ENCODE data around the gene NXT1.

Gene NXT1

DNA sequence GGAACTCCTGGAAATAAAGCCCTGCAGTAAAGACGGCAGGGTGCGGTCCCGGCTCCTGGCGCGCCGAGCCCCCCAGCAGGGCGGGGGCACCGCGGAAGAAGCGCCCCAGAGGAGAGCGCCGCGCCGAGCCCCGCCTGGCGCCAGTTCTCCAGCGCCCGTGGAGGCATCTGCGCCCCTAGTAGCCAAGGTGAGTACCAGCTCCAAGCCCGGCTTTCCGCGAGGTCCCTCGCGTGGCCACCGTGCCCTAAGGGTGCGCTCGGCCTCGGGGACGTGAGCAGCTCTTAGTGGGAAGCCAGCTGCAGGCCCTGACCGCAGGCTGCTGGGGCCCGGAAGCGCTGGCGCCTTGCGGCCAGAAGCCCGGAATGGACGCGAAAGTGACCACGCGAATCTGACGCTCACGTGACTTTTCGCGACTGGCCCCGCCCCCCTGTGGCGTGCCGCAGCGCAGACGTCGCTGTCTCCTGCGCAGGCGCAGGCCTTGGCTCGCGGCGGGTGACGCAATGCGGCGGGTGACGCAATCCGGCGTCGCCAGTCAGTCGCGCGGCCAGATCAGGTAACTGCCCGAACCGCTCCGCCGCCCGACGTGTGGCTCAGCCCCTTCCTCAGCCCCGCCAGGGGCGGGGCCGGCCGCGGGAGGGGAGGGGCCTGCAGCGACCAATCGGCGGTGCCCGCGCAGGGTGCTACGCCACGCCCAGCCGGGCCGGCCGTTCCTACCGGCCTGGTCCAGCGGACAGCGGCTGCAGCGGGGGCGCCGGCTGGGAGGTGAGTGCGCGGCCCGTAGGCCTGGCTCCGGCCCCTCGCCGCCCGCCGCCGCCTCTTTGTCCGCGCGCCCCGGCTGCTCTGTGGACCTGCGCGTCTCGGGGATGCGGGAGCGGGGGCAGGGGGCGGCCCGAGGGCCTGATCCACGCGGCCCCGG lies 11.1 kb downstream of the NXT1 start, which contains the start of gene GZF1:
Gene GZF1 (plus strand): TSS at position 707 of the 916 bp plus-strand sequence. CDS start 2,202 bp downstream, outside the sequence.
- peak; percentile 97 to 98 for DNase-seq

DNA sequence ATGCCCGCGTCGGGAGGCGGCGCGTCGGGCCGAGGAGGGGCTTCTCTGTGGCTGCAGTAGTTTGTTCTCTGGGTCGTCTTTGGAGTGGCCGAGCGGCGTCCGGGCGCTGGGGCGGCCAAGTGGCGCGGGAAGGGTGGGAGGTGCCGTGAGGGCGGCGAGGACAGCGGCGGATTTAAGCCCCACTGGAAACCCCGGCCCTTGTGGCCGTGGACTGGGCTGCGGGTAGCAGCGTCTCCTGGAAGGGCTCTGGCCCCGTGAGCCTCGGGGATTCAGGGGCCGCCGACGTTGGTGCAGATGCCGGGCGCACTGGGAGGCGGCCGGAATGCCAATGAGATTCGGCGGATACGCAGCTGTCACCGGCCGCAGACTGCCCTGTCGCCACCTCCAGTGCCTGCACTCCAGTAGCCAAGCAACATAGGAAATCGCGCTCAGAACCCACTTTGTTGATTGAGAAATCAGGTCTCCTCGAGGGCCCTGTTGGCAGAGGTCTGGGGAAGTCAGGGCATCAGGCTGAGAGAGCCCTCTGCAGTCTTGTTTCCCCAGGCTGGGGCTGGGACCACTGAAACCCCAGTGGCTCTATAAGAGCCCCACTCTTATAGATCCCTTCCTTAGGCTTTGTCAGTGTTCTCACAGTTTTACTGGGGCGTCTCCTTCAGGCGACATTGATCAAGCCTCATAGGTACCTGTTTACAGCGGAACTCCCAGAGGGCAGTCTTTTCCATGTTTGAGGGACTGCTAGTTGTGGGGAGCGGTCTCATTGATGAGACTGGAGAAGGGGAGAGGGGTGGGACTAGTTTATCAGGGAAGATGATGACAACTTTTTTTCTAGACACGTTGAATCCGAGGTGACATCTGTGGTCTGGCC lies 12.0 kb downstream of the NXT1 start:
- peak; percentile 18 to 29 for DNase-seq

DNA sequence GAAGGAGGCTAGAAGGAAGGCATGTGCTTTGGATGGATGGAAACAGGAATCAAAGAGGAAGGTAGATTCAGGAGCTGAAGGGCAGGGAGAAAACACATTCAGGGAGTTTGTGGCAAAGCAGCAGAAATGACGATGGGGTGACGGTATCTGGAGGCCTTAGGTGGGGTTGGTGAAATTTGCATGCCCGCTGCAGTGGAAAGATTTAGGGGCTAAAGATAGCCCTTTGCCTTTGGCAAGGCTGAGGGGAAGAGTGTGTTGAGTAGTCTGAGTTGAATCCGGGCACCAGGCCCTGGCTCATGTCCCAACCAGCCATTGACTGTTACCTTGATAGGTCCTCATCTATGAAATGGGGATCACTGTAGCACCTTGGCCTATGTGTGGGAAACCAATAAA lies 12.7 kb downstream of the NXT1 start:
- DNase-seq, result no peak

DNA sequence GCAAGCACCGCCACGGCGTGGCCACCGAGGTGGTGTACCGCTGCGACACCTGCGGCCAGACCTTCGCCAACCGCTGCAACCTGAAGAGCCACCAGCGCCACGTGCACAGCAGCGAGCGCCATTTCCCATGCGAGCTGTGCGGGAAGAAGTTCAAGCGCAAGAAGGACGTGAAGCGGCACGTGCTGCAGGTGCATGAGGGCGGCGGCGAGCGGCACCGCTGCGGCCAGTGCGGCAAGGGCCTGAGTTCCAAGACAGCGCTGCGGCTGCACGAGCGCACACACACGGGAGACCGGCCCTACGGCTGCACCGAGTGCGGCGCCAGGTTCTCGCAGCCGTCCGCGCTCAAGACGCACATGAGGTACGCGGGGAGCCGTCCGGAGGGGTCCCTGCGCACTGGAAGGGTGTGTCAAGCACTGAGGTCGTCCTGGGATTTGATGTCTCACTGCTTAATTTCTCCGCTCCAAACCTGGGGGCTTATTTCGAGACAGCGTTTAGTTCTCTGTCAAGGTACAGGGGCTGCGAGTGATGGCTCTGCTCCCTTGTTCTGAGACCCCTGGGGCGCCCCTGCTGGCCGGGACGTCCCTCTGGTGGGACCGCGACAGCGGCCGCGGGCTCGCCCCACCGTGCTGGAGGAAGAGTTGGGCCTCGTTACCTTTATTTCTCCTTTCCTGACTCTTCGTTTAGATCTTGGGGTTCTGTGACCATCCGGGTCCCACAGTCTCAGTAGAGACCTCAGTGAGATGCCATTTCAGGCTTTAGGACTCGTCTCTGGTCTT lies 15.0 kb downstream of the NXT1 start:
- DNase-seq, result no peak

DNA sequence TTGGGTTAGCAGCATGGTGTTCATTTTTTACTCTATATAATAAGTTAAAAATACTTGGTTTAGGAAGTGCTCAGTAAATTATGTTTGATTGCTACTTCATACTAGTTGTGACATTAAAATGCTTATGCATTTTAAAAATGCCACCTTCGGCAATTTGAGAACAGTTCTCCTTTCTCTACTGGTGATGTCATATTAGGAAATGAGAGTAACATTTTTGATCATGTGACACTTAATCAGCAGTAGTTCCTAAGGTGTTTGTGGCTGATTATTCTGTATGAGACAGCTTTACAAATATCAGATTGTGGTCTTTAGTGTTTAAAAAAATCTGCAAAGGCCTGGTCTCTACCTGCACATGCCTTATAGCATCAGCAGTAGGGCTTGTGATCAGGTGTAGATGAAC lies 15.8 kb downstream of the NXT1 start:
- no peak for DNase-seq

DNA sequence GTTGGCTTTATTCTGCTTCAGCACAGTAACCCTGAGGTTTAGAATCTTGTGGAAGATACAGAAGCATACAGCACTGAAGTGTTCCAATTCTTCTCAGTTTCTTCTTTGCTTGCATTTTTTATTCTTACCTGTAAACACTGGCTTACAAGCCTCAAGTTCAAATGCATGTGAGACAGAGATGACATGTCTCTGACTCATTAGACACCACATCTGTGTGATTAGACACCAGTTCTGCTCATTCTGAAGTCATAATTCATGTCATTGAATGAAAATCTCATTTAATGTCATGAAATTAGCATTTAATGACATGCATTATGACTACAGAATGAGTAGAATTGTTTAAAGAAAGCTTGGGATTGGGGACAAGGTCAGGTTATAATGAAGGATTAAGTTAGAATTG lies 17.2 kb downstream of the NXT1 start:
- no peak for DNase-seq

DNA sequence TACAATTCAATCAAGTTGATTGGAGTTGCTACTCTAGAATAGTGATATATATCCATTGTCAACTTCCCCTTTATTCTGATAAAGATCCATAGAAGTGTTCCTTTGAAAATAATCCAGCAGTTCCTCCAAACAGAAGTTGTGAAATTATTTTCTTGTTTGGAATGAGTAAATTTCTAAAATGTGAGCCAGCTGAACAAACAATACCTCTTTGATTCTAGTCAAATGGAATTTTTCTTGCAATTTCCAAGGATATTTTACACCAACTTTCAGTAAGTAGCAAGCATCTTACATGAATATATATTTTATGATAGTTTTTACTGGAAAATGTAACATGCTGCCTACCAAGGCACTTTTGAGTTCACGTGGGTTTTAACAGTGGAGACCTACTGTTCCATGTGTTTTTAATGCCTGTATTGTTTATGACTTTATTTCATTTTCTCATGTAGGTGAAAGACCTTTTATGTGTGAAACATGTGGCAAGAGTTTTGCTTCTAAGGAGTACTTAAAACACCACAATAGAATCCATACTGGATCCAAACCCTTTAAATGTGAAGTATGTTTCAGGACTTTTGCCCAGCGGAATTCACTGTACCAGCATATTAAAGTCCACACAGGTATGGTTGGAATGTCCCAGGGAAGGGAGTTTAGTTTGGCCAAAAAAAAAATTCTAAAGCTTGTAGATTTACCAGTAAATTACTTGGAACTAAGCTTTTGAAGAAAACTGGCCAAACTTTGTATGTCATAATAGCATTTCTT lies 17.9 kb downstream of the NXT1 start:
- DNase-seq, result no peak

DNA sequence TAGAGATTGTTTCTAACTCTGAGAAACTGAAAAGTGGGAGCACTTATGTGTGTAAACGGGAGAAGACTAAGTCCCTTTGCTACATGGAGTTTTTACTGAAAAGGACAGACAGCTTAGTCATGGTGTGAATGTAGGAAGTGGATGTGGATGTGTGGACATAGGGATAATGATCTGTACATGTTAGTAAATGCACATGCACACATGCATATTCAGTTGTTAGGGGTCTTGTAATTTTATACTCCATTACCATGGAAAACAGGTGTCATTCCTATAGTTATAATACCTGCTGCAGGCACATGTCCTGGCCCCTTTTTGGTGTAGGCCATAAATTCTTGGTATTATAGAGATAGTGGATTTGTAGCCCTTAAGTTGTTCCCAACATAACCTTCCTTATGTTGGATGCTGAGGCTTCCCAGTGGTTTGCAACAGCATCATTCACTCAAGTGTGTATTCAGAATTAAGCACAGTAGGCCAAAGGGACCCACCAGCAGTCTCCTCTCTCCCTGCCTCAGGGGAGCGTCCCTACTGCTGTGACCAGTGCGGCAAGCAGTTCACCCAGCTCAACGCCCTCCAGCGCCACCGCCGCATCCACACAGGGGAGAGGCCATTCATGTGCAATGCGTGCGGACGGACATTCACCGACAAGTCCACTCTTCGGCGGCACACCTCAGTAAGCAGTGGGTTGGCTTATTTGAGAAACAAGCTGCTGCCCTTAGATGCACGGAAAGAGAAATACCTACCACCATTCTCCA lies 18.7 kb downstream of the NXT1 start:
- DNase-seq, result no peak

DNA sequence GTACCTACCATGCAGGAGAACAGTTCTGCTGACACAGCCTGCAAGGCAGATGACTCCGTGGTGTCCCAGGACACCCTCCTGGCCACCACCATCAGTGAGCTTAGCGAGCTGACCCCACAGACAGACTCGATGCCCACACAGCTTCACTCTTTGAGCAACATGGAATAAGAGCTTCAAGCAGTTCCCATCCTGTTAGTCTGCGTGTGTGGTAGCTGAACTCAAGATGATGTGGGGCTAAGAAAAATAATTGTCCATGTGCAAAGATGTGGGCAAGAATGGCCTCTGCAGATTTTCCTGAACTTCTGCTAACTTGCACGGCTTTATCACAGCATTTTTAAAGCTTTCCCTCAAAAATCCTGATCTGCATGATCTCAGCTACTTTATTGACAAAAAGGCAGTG lies 19.7 kb downstream of the NXT1 start:
- no peak for DNase-seq

DNA sequence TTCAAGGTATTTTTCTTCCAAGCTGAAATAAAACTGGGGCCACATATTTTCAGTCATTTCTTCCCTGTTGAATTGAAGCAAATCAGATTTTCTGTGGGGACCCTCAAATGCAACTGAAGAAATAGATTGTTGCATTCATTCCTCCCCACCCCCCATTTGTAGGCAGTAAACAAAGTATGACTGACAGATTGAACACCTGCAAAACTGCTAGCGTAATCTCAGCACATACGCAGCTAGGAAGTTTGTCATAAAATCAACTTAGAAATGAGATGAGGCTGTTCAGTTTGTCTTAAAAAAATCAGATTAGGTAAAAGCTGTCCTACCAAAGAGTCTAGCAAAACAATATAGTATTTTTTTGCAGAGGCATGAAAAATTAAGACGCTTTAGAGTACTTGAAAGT lies 20.3 kb downstream of the NXT1 start:
- no peak for DNase-seq

DNA sequence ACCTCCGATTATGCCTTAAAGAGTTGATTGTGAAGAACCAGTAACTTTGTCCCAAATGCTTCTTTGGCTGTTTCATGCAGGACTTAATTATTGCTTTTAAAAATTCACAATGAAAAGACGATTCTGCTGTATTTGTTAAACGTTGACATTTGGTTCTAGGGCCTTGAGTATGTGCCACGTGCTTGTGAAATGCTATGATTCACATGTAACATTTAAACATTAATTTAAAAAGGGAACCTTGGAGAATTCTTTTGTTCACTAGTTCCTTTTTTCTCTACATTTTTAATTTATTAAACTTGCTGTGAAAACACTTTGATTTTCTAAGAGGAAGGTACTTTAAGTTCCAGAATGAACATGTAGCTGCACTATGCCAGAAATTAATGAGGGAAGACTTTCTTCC lies 20.9 kb downstream of the NXT1 start:
- no peak for DNase-seq

DNA sequence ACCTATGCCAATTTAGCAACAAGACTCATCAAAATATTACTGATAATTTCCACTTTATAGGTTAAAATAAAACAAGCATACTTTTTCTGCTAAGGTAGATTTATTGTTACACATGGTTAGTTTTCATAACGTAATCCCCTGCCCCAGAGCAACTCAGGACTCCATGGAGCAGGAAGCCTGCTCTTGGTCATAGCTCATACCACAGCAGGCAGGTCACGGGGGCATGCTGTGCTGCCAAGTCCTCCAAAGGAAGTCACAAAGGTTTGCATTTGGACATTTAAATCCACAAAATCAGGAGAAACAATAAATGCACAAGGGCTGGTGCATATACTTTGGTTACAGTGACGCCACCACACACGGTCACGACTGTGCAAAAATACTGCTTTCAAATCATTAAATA lies 23.9 kb downstream of the NXT1 start:
- no peak for DNase-seq

DNA sequence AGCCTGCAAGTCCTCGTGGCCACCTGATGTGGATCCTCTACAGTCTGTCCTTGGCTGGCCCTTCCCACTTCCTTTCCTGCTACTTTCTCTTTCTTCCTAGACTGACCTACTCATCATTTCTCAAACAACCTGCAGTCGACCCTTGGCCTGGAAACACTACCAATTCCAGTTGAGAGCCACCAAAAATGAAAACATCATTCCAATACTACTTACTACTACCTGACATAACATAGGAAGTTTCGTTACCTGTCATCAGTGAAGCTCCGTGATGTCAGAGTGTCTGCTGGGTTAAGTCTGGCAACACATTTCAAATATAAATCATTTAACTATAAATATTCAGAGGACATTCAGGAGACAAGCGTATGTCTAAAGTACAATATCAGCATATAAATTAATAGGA lies 25.2 kb downstream of the NXT1 start:
- no peak for DNase-seq

DNA sequence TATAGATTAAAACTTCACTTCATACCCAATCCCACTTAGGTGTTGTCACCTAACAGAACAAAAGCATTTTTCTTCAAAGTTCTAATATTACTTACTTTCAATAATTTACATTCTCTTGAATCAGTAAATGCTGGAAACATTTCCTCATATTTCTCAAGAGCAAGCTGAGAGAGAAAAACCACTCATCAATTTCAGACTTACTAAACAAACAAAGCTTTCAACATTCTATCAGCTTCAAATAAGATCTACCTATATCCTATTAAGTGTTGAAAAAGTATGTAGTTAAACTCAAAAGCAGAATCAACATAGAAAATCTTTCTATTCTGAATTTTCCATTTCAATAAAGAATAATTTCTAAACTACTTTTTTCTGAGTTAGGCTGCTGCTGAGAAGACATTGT lies 29.2 kb downstream of the NXT1 start:
- no peak for DNase-seq

DNA sequence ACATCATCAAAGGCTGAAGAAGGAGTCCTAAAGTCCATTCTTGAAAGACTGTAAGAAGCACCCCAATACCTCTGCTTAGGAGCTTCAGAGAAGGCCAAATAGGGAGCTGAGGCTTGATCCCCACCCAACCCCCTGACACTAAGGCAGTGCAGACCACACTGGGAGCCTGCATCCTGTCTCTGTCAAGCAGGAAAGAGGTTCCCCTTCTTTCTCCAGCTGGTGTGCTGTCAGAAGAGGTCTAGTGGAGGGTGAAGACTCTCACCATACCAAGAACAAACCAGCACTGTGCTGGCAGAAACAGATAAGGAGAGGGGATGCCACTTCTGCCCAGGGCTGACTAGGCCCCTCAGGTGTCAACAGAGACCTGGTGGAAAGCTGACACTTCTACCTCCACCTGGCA lies 31.3 kb downstream of the NXT1 start:
- DNase-seq, result no peak

DNA sequence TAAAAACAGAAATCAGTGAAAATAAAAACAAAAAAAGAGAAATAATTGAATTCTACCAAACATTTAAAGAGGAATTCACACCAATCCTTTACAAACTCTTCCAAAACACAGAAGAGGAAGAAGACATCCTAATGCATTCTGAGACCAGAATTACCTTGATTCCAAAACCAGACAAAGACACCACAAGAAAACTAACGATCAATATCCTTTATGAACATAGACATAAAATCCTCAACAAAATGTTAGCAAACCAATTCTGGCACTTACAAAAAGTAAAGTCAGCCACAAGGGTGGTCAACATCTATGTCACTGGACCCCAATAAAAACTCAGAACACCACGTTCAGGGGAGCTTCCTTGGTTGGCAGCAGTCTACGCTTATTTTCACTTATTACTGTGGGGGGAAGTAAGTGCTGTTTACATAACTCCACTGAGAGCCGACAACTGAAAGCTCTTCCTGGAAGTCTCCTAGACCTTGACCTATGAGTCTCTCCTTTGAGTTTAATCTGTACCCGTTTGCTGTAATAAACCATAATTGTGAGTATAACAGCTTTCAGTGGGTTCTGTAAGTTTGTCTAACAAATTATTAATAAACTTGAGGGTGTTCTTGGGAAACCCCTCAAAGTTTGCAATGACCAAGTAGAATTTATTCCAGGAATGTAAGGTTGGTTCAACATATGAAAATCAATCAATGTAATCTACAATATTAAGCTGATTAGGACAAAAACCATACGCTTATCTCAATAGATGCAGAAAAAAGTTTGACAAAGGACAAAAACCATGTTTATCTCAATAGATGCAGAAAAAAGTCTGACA lies 35.9 kb downstream of the NXT1 start:
- DNase-seq, result no peak

DNA sequence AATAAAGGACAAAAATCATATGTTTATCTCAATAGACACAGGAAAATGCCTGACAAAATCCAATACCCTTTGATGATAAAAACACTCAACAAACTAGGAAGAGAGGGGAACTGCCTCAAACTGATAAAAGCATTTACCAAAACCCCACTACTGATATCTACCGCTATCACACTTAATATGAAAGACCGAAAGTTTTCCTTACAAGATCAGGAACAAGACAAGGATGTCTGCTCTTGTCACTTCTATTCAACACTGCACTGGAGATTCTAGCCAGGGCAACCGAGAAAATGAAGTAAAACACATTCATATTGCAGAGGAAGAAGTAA lies 36.5 kb downstream of the NXT1 start:
- no peak for DNase-seq

DNA sequence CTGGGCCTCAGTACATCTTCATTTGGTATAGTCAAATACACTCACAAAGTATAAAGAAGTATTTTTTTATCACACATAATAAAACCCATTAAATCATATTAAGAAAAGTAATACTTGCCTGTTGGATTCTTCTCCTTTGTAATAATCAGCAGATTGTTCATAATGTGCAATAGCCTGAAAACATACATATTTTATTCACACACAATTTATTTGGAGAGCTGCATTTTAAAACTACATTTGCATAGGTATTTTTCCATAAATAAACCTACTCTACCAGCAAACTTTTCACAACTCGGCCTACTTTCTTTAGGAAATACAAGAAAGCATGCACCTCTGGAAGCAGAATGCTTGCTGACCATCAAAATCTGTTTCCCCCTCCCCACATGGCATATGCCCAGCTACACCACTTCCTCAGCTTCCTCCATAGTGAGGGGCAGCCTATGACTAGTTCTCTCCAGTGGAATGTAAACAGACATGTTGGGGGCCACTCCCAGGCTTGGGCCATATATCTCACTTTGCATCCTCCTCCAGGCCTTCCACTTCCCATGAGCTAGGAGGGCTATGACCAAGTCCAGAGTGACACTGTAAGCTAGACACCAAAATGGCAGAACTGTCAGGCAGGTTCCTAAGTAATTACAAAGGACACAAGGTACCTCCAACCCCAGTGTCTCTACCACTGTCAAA lies 39.6 kb downstream of the NXT1 start:
- no peak for DNase-seq

DNA sequence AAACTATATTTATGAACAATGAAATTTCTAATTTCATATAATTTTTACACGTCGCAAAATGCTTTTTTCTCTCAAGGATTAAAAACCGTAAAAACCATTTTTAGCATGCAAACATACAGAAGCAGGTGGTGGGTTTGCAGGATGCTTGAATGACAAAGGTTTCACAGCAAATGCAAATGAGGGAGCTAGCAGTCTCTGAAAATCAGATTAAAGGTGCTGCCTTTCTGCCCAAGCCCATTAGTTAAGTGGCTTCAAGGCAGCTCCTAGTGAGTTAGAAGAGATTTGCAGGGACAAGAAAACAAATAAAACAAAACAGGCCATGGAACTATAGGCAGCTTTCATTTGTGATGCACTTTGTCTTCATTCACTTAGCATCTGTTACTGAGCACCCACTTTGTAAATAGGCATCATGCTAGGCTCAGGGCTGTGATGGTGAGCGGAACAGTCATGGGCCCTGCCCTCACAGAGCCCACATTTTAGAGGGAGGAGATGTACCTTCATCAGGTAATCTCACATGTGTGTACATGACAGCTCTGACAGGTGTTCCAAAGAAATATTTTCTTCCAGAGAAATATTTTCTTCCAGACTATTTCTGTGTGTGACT lies 41.2 kb downstream of the NXT1 start:
- DNase-seq, result no peak
